KMS-11 (cell line): ENCODE measurements around the gene SOX11.

ENCODE experiments used
- H2AFZ ChIP-seq: fragments of 200-600 bp; sonication (generic); 2 replicates; pipeline ENCODE4 v1.6.1; 2016; ENCODE audit warnings: antibody characterized with exemption, mixed run types, low read depth
- H3K27ac ChIP-seq: fragments of 200-600 bp; sonication (generic); 2 replicates; pipeline ENCODE4 v1.6.1; 2016; ENCODE audit warnings: mild to moderate bottlenecking, mixed run types
- H3K27me3 ChIP-seq: fragments of 200-600 bp; sonication (generic); 2 replicates; pipeline ENCODE4 v1.6.1; 2017; ENCODE audit warnings: mild to moderate bottlenecking, low read depth, mixed run types, moderate library complexity; ENCODE audit not compliant: insufficient read depth
- H3K36me3 ChIP-seq: fragments of 200-600 bp; sonication (generic); 2 replicates; pipeline ENCODE4 v1.6.1; 2017; ENCODE audit warnings: mild to moderate bottlenecking, mixed run types; ENCODE audit not compliant: insufficient read depth
- H3K4me1 ChIP-seq: fragments of 200-600 bp; sonication (generic); 2 replicates; pipeline ENCODE4 v1.6.1; 2016; ENCODE audit warnings: mild to moderate bottlenecking, low read depth, mixed run types; ENCODE audit not compliant: poor library complexity, severe bottlenecking
- H3K4me2 ChIP-seq: fragments of 200-600 bp; sonication (generic); 2 replicates; pipeline ENCODE4 v1.7.0; 2016; ENCODE audit warnings: mild to moderate bottlenecking, mixed run types
- H3K4me3 ChIP-seq: fragments of 200-600 bp; sonication (generic); IDR thresholded peaks from 2 replicates; pipeline ENCODE4 v1.6.1; 2017; ENCODE audit warnings: low read depth, low read length, mixed read lengths; ENCODE audit not compliant: insufficient read depth
- H3K79me2 ChIP-seq: fragments of 200-600 bp; sonication (generic); 2 replicates; pipeline ENCODE4 v1.6.1; 2016; ENCODE audit warnings: low read depth, mixed run types; ENCODE audit not compliant: insufficient read depth
- H3K9ac ChIP-seq: fragments of 200-600 bp; sonication (generic); 2 replicates; pipeline ENCODE4 v1.6.1; 2016; ENCODE audit warnings: mild to moderate bottlenecking, mixed run types
- H4K20me1 ChIP-seq: fragments of 200-600 bp; sonication (generic); 2 replicates; pipeline ENCODE4 v1.6.1; 2016; ENCODE audit warnings: mild to moderate bottlenecking, mixed run types; ENCODE audit not compliant: insufficient read depth
- CTCF ChIP-seq: fragments of 200-600 bp; sonication (generic); conservative IDR thresholded peaks from 2 replicates; pipeline ENCODE4 v1.6.1; 2017; ENCODE audit warnings: low read depth, mild to moderate bottlenecking, antibody characterized with exemption, low read length, moderate library complexity, mixed read lengths

SOX11 gene

GRCh38 chr2:5677133-5677532 is 15.1 kb upstream of the SOX11 start:
- H2AFZ ChIP-seq, result no peak overlapping the region
- no peak overlapping the region for H3K4me3 ChIP-seq
- no peaks in the 10 kb centered on the region for H3K36me3 ChIP-seq
- no peaks in the 10 kb centered on the region for H3K27me3 ChIP-seq
- no peak overlapping the region for H3K27ac ChIP-seq
- H3K9ac ChIP-seq, result no peak overlapping the region
- no peaks in the 10 kb centered on the region for H3K4me1 ChIP-seq
- no peaks in the 10 kb centered on the region for H3K79me2 ChIP-seq
- no peaks in the 10 kb centered on the region for H4K20me1 ChIP-seq
- H3K4me2 ChIP-seq, result no peak overlapping the region
- no peak for TF ChIP-seq CTCF

GRCh38 chr2:5683471-5683870 is 8.7 kb upstream of the SOX11 start:
- no peaks in the 10 kb centered on the region for H3K4me1 ChIP-seq
- H3K27me3 ChIP-seq, result no peaks in the 10 kb centered on the region
- TF ChIP-seq CTCF, result no peak
- H3K9ac ChIP-seq, result no peak overlapping the region
- no peaks in the 10 kb centered on the region for H4K20me1 ChIP-seq
- no peaks in the 10 kb centered on the region for H3K79me2 ChIP-seq
- no peak overlapping the region for H3K4me2 ChIP-seq
- no peak overlapping the region for H3K4me3 ChIP-seq
- H2AFZ ChIP-seq, result no peak overlapping the region
- no peaks in the 10 kb centered on the region for H3K36me3 ChIP-seq
- no peak overlapping the region for H3K27ac ChIP-seq

GRCh38 chr2:5685225-5685624 is 7.0 kb upstream of the SOX11 start:
- H3K27ac ChIP-seq, result no peak overlapping the region
- no peak overlapping the region for H3K4me2 ChIP-seq
- no peak overlapping the region for H3K9ac ChIP-seq
- no peaks in the 10 kb centered on the region for H4K20me1 ChIP-seq
- no peaks in the 10 kb centered on the region for H3K36me3 ChIP-seq
- no peak overlapping the region for H2AFZ ChIP-seq
- H3K4me3 ChIP-seq, result no peak overlapping the region
- H3K4me1 ChIP-seq, result no peaks in the 10 kb centered on the region
- H3K79me2 ChIP-seq, result no peaks in the 10 kb centered on the region
- H3K27me3 ChIP-seq, result no peaks in the 10 kb centered on the region
- no peak for TF ChIP-seq CTCF

- no peaks in the 10 kb centered on the region for H3K27me3 ChIP-seq
- no peaks in the 10 kb centered on the region for H4K20me1 ChIP-seq
- H2AFZ ChIP-seq, result no peak overlapping the region
- H3K79me2 ChIP-seq, result no peaks in the 10 kb centered on the region
- no peak overlapping the region for H3K4me3 ChIP-seq
- TF ChIP-seq CTCF, result no peak
- no peak overlapping the region for H3K27ac ChIP-seq
- no peaks in the 10 kb centered on the region for H3K36me3 ChIP-seq
- no peak overlapping the region for H3K9ac ChIP-seq
- H3K4me1 ChIP-seq, result no peaks in the 10 kb centered on the region
- H3K4me2 ChIP-seq, result no peak overlapping the region
Measured at GRCh38 chr2:5686068-5686467, 6.1 kb upstream of the SOX11 start.

GRCh38 chr2:5686536-5686935 is 5.6 kb upstream of the SOX11 start:
- H3K4me2 ChIP-seq, result no peak overlapping the region
- H3K27me3 ChIP-seq, result no peaks in the 10 kb centered on the region
- no peaks in the 10 kb centered on the region for H3K4me1 ChIP-seq
- TF ChIP-seq CTCF, result no peak
- H3K27ac ChIP-seq, result no peak overlapping the region
- no peak overlapping the region for H3K4me3 ChIP-seq
- no peak overlapping the region for H2AFZ ChIP-seq
- no peaks in the 10 kb centered on the region for H3K36me3 ChIP-seq
- H3K9ac ChIP-seq, result no peak overlapping the region
- no peaks in the 10 kb centered on the region for H4K20me1 ChIP-seq
- H3K79me2 ChIP-seq, result no peaks in the 10 kb centered on the region
